HG02571 (cell line): Measurements from ENCODE around the gene PPP1R13B.
A peak's percentile ranks its signal among the peaks of the same experiment; 100 is the strongest.

Source experiments
- ATAC-seq: cut with Tn5 transposase; IDR thresholded peaks from one replicate; pipeline ENCODE4 v1.9.1; 2021; ENCODE audit warnings: mild to moderate bottlenecking, moderate library complexity; ENCODE audit not compliant: unreplicated experiment

PPP1R13B gene

GRCh38 chr14:103881268-103882201 is 34.2 kb upstream of the PPP1R13B start:
- no peak for ATAC-seq

- no peak for ATAC-seq
These were observed 33.2 kb upstream of the PPP1R13B start for GRCh38 chr14:103880348-103881267.

GRCh38 chr14:103879570-103880347 is 32.4 kb upstream of the PPP1R13B start:
- ATAC-seq = no peak

GRCh38 chr14:103879118-103879569 is 31.8 kb upstream of the PPP1R13B start:
- ATAC-seq = no peak

- no peak for ATAC-seq
These were observed 30.8 kb upstream of the PPP1R13B start for GRCh38 chr14:103878180-103878579.

- no peak for ATAC-seq
These were observed 27.6 kb upstream of the PPP1R13B start for GRCh38 chr14:103875010-103875409.

- ATAC-seq = no peak
These were observed 25.2 kb upstream of the PPP1R13B start for GRCh38 chr14:103872481-103873113.

- peak; percentile 90 for ATAC-seq
These were observed 24.5 kb upstream of the PPP1R13B start for GRCh38 chr14:103871596-103872480.

- ATAC-seq = no peak
These were observed 23.7 kb upstream of the PPP1R13B start for GRCh38 chr14:103870891-103871595.

- no peak for ATAC-seq
These were observed 22.9 kb upstream of the PPP1R13B start for GRCh38 chr14:103870144-103870876.

- no peak for ATAC-seq
These were observed 22.2 kb upstream of the PPP1R13B start for GRCh38 chr14:103869406-103870143.

GRCh38 chr14:103868242-103868897 is 21.0 kb upstream of the PPP1R13B start:
- no peak for ATAC-seq

GRCh38 chr14:103867523-103867953 is 20.2 kb upstream of the PPP1R13B start:
- ATAC-seq = no peak

- ATAC-seq = no peak
These were observed 19.6 kb upstream of the PPP1R13B start for GRCh38 chr14:103867020-103867419.

GRCh38 chr14:103863245-103863644 is 15.9 kb upstream of the PPP1R13B start:
- ATAC-seq = no peak

GRCh38 chr14:103862393-103862782 is 15.0 kb upstream of the PPP1R13B start:
- no peak for ATAC-seq
